HL-60 (cell line): Measurements from ENCODE around the gene ARHGEF11.

Source experiments
- DNase-seq, 2 experiments: peaks; one replicate each; pipeline ENCODE4 v3.0.0-alpha.2; 2010 to 2020; ENCODE audit warnings: low read depth in 1 of 2, low spot score in 1 of 2
- H3K27ac ChIP-seq: fragments of 250-450 bp; sonication (Bioruptor Pico); replicated peaks from 2 replicates; pipeline ENCODE4 v1.5.1; 2020; ENCODE audit warnings: mild to moderate bottlenecking, moderate library complexity
- H3K27me3 ChIP-seq: fragments of 250-450 bp; sonication (Bioruptor Pico); 2 replicates; pipeline ENCODE4 v1.5.1; 2021; ENCODE audit warnings: mild to moderate bottlenecking, moderate library complexity; ENCODE audit not compliant: insufficient read depth, poor library complexity, severe bottlenecking
- H3K4me3 ChIP-seq: replicated peaks from 2 replicates; pipeline ENCODE4 v1.5.1; 2011; ENCODE audit warnings: mild to moderate bottlenecking, control low read depth, low read length; ENCODE audit not compliant: insufficient read depth
- CTCF ChIP-seq: IDR thresholded peaks from one replicate; pipeline ENCODE4 v1.5.1; 2011; ENCODE audit warnings: low read length, control low read depth, inconsistent platforms; ENCODE audit not compliant: insufficient read depth
- GABPA ChIP-seq: IDR thresholded peaks from 2 replicates; pipeline ENCODE4 v1.6.1; 2012; ENCODE audit warnings: low read depth
- POLR2AphosphoS5 ChIP-seq: IDR thresholded peaks from 2 replicates; pipeline ENCODE4 v1.6.1; 2012; ENCODE audit warnings: low read depth
- REST ChIP-seq: IDR thresholded peaks from 2 replicates; pipeline ENCODE4 v1.6.1; 2012; ENCODE audit warnings: low read depth; ENCODE audit not compliant: insufficient replicate concordance
- SPI1 ChIP-seq: IDR thresholded peaks from 2 replicates; pipeline ENCODE4 v1.6.1; 2012; ENCODE audit warnings: low read depth, mild to moderate bottlenecking, borderline replicate concordance

ARHGEF11 gene

GRCh38 chr1:156975084-156975483, 70.5 kb downstream of the ARHGEF11 start:
- no peak overlapping the region for H3K27ac ChIP-seq
- no peaks in the 10 kb centered on the region for H3K27me3 ChIP-seq
- no peak for DNase-seq
- no peak overlapping the region for H3K4me3 ChIP-seq
- TF ChIP-seq POLR2AphosphoS5 (no peak), SPI1 (no peak), REST (no peak), GABPA (no peak), CTCF (no peak)

- TF ChIP-seq REST: no peak
- Histone ChIP-seq H3K27me3 (no peaks in the 10 kb centered on the region), H3K27ac (no peak overlapping the region), H3K4me3 (no peak overlapping the region)
- DNase-seq: no peak
These were observed 72.1 kb downstream of the ARHGEF11 start for GRCh38 chr1:156973417-156973816.

GRCh38 chr1:156970017-156970416, 75.5 kb downstream of the ARHGEF11 start:
- Histone ChIP-seq H3K27ac (no peak overlapping the region), H3K27me3 (no peaks in the 10 kb centered on the region), H3K4me3 (no peak overlapping the region)
- no peak for DNase-seq
- TF ChIP-seq POLR2AphosphoS5 (no peak), GABPA (no peak), CTCF (peak; percentile 2), SPI1 (no peak), REST (no peak)

GRCh38 chr1:156969496-156969895, 76.0 kb downstream of the ARHGEF11 start:
- no peaks in the 10 kb centered on the region for H3K27me3 ChIP-seq
- no peak overlapping the region for H3K27ac ChIP-seq
- DNase-seq: no peak
- TF ChIP-seq POLR2AphosphoS5 (no peak), CTCF (no peak), SPI1 (no peak)
- H3K4me3 ChIP-seq: no peak overlapping the region
